ENCODE results near the gene CALML3. TPM values are rescaled to one million over a fixed set of nuclear protein-coding genes. Genes with fewer than 3 reads are reported as not detected.

The CALML3 gene
- polyA plus RNA-seq, 5 donors: 0.49 to 0.85 (median 0.55) TPM

- no peak for DNase-seq
Observed at GRCh38 chr10:5538892-5539651, 14.3 kb downstream of the CALML3 start.

DNA sequence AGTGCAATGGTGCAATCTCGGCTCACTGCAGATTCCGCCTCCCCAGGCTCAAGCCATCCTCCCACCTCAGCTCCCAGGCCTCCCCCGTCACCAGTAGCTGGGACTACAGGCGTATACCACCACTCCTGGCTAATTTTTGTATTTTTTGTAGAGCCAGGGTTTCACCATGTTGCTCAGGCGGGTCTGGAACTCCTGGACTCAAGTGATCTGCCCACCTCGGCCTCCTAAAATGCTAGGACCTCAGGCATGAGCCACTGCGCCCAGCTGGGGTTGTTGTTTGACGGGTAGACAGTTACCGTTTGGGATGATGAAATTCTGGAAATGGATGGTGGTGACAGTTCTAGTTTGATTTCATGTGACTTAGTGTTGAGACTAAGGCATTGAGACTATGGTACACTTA is 15.3 kb downstream of the CALML3 start:
- no peak for DNase-seq

GRCh38 chr10:5540891-5541290 is 16.1 kb downstream of the CALML3 start:
- DNase-seq: no peak

- DNase-seq: no peak
Observed at GRCh38 chr10:5542100-5542499, 17.3 kb downstream of the CALML3 start.

DNA sequence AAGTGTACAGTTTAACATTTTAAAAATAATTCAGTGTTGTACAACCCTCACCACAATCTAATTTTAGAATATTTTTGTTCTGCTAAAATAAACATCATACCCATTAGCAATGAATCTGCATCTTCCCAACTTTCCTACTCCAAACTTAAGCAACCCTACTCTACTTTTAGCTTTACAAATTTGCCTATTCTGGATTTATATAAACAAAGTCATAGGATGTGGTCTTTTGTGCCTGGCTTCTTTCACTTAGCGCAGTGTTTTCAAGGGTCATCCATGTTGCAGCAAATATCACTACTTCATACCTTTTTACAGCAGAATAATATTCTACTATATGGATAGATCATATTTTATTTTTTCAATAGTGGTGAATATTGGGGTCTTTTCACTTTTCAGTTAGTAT is 18.9 kb downstream of the CALML3 start:
- no peak for DNase-seq

DNA sequence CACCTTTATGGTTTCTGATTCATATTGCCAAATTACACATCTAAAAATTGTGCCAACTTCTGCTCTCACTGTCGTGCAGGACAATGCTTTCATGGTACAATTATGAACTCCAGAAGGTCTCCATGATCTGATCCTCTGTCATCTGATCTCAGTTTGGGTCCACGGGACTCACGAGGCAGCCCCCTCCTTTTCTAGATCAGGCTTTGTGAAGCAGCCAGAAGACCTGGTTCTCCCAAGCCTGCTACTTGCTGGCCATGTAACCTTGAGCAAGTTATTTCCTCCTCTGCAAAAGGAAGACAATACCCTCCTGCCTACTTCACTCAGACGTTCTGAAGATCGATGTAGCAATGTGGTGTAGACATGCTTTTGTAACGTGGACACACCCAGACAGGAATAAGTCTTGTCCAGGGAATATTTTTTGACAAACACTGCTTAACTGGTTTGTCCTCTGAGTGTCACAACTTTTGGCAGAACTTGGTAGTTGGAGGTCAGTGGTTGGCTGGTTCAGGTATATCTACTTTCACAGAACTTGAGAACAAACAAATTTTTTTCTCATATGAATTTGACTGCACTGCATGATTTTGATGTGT is 19.6 kb downstream of the CALML3 start:
- DNase-seq: no peak

- no peak for DNase-seq
Observed at GRCh38 chr10:5545011-5545410, 20.2 kb downstream of the CALML3 start.

DNA sequence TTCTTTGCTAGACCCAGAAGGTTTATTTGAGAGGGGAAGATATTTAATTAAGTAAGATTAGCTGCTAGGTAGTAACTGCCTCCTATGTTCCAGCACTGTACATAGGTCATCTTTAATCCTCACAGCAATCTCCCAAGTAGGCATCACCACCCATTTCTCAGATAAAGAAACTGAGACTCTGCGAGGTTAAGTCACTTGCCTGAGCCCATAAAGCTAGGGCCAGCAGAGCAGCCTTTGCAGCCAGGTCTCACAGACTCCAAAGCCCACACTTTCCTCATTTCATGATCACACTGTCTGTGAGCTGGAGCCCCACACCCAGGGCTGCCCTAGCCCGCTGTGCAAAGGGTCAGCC is 20.6 kb downstream of the CALML3 start:
- no peak for DNase-seq

DNA sequence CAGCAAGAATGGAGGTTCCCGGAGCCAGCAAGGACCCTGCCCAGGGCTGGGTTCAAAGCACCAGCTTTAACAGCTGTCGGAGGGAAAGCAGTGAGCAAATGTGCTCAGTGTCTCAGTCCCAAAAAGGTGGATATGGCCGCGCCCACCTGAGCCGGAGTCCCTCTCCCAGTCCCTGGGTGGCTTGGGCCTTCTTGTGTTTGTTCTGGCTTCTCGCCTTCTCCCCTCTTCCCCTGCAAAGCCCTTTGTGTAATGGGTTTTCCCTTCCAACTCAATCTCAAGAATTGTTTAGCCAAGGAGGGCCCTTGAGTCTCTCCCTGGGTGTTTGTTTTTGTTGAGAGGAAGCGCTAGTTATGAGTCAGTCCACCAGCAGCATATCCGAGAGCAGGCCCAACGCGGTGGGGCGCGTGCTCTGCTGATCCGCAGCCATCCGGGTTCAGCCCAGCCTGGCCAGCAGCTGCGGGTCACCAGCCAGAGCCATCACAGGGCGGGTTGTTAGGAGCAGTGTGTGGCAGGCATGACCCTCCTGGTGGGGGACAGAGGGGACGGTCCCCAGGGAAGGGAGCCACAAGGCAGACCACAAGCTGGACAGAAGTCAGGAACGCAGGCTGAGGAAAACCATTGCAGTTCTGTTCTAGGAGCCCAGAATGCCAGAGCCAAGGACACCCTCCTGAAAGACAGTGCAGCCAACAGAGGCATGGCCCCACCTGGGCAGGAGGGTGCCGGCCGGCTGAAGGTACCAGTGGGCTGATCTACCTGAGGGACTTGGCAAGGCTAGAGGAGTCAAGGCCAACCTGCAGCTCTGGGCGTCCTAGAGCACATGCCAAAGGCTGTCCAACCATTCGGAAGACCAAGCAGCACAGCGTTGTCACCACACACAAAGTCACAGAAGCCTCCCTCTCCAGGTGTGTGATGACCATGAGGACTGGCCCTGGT is 21.3 kb downstream of the CALML3 start:
- DNase-seq: peak in 1 of 2 donors; percentile 59

DNA sequence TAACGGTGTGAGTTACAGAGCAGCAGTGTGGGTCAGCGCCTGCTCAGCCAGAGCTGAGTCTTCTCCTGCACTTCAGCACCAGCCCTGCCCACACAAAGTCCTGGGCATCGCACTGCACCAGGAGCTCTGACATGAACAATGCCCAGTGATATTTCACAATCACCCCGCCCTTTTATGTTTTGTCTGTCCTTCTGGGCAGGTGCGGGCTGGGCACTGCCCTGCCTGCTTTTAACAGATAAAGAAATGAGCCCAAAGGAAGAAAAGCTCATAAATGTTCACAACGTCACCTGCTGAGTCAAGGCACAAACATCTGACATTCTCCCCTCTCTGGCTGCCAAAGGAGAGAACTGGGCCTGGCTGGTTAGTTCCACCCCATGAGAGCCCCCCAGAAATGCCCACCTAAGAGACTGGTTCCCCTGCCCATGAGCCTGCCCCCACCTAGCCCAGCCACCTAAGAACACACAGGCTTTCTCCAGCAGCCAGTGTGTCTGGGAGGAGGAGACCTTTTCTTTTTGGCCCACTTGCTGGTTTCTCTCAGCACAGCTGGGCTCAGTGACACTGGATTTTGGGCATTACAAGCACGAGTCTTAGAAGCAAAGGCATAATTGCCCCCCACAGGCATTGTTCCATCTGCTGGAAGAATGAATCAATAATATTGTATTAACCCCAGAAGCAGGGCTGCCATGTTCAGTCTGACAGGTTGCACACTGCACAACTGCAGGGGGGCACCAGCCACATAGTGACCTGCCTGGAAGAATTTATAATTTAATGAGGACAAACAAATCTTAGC is 22.3 kb downstream of the CALML3 start:
- DNase-seq: no peak

DNA sequence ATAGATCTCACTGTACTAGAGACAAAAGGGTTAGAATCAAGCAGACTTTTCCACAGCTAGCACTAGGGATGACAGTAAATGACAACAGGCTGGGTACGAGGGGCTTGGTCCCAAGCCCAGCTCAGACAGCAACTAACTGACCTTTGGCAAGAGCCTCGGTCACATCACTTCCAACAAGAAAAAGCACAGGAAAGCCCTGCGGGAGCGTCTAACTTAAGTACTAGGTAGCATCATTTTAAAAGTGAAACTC is 22.8 kb downstream of the CALML3 start:
- DNase-seq: no peak

- peak; percentile 70 to 75 for DNase-seq
Observed at GRCh38 chr10:5547931-5548660, 23.3 kb downstream of the CALML3 start.

DNA sequence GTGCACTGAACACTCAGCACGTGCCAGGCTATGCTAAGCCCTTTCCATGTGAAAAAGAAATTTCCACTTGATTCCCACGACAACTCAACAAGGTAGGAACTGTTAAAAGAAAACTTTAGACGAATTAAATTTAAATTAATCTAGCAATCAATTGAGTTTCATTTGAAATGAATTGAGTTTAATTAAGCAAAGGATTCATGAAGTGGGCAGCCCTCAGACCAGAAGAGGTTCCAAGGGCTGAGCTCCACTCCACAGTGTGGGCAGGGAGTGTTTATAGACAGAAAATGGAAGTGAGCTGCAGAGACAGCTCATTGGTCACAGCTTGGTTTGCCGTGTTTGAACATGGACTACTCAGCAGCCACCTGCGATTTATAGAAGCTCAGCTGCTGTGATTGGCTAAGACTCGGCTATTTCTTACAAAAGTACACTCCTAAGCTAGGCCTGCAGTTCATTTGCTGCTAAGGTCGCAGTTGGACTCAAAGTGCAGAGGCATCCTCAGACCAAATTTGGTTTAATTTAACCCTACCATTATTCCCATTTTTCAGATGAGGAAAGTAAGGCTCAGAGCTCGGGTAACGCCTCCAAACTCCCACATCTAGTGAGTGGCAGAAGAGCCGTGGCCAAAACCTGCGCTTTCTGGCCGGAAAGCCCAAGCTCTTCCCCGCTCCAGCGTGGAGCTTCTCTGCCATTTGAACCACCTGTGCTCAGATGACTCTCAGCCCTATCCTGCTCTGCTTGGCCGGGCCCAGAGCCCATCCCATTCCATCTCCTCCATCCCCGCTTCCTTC is 24.9 kb downstream of the CALML3 start:
- no peak for DNase-seq

GRCh38 chr10:5550250-5550545 is 25.4 kb downstream of the CALML3 start:
- DNase-seq: no peak

DNA sequence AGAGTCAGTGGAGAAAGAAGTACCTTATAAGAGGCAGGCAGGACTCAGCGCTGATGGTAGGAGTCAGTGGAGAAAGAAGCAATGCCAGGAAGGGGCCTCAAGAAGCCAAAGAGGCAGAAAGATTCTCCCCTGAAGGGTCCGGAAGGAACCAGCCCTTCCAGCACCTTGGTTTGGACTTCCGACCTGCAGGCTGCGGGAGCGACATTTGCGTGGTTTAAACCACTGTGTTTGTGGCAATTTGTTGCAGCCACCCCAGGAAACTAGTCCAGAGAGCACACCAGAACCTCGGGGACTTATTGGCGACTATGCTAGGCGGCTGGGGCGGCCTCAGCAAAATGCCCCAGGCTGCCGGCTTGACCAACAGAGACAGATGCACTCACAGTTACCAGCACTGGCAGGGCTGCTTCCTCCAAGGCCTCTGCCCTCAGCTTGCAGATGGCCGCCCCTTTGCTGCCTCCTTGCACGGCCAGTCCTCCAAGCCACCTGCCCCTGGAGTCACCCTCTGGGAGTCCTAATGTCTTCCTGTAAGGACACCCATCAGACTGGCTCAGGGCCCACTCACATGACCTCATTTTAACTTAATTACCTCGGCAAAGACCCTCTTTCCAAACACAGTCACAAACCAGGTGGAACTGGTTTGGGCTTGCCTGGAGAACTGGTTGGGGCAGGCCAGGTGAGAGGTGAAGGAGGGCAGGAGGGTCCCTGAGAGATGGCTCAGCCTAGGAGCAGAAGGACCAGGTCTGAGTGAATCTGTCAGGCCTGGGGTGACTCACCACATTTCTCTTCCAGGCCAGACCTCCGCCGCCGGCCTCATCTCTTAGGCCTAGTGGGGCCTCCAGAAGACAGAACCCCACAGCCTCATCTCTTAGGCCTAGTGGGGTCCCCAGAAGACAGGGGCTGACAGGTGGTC is 26.1 kb downstream of the CALML3 start:
- no peak for DNase-seq

DNA sequence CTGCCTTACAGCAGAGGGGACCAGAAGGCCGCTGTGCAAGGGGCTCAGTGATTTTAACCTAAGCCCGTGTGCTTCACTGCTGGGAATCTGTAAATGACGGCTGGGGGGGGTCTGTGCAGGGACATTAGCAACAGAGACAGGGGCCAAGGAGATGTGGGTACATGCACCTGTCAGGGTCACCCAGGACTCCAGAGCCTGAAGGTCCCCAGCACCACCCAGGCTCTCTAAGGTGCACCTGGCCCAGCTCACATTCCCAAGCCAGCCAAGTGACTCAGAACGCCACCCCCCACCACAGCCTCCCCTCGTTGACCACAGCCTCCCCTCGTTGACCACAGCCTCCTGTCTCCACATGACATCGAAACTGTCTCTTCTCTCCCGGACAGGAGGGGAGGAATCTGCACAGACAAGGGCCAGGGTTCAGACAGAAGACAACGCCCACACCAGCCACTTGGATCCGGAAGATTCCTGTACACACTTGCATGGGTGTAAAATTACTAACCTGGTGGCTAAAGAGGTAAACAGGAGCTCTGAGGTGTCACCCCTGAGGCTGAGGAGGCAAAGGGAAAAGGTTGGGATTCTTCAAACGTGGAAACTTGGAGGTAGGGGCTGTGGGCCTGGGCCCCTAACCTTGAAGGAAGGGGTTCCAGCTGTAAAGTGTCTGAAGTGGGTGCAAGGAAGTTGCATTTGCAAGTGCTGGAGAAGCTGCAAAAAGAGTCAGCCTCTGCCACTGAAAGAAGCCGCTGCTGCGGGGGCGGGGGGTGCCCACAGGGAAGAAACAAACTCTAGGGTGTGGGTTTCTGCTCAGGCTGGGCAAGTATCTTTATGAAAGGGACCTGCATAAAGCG is 27.0 kb downstream of the CALML3 start:
- DNase-seq: no peak

DNA sequence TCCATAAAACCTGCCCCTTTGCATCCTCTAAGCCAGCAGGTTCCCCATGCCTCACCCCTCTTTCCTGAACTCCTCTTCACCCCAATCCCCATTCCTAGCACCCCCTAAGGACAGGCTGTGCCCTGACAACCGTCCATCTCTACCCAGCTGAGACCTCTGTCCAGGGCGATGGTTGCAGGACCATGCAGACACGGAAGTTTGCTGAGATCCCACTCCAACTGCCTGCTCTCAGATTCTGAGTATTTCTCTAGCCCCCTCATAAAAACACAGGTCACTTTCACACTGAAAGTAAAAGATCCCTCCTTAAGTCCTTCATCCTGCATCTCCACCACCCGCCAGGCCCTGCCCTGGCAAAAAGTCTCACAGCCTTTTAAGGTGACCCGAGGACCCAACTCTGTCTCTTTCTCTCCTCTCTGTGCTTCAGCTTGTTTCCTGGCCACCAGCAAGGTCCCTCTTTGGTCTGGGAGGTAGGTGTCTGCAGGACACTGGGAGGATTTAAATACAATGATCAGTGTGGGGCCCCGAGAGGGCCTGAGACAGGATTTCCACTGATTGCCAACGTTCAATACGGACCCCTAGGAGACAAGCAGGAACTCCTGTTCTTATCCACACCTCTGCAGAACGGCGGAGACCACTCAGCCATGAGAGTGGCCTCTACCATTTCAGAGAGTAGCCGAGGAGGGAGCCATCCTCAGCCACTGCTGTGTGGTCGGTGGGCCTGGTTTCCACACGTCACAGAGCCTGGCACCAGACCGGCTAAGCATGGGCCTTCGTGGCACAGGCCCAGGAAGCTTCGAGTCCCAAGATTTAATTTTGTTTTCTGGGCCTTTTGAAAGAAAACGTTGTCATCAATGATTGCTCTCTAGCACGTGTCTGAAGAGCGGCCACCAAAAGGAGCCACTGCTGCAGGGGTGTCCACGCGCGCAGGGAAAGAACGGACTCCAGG is 27.9 kb downstream of the CALML3 start:
- no peak for DNase-seq
